ENCODE data around the gene DLGAP3. TPM values are rescaled to one million over a fixed set of nuclear protein-coding genes. Genes with fewer than 3 reads are reported as not detected.

DLGAP3 gene
- total RNA-seq, 4 donors from 2014 or later: 0.15 TPM; not detected in 3

DNA sequence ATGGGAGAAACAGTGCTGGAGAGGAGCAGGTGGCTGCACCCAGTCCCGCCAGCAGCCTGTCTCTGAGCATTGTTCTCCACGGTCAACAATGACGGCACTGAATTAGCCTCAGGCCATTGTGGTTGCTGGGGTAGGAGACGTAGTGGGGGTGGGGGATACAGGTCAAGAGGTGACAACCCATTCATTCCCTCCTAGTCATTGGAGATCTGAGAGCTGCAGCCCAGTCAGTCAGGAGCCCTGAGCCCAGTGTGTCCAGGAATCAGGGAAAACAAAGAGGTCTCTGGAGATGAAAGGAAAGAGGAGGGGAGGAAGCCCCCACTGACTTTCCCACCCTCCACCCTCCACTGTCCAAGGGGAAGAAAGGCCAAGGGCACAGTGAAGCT, 85.2 kb downstream of the DLGAP3 start:
- TF ChIP-seq, protein P1, sequence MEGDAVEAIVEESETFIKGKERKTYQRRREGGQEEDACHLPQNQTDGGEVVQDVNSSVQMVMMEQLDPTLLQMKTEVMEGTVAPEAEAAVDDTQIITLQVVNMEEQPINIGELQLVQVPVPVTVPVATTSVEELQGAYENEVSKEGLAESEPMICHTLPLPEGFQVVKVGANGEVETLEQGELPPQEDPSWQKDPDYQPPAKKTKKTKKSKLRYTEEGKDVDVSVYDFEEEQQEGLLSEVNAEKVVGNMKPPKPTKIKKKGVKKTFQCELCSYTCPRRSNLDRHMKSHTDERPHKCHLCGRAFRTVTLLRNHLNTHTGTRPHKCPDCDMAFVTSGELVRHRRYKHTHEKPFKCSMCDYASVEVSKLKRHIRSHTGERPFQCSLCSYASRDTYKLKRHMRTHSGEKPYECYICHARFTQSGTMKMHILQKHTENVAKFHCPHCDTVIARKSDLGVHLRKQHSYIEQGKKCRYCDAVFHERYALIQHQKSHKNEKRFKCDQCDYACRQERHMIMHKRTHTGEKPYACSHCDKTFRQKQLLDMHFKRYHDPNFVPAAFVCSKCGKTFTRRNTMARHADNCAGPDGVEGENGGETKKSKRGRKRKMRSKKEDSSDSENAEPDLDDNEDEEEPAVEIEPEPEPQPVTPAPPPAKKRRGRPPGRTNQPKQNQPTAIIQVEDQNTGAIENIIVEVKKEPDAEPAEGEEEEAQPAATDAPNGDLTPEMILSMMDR (IDR thresholded peaks at IDR 0.05 in 4 of 5, conservative IDR thresholded peaks at IDR 0.05 in 1 of 5): no peak
- TF ChIP-seq POLR2A (IDR thresholded peaks at IDR 0.05): no peak
- no peak overlapping the region for H3K4me3 ChIP-seq
- peaks cover 9 to 28% of the 10 kb centered on the region in 2 donors for H3K4me1 ChIP-seq
- in situ Hi-C loops (cut with MboI; ENCODE audit: low sequenced_read_pairs in 4 of 4) (no loop called here), intact Hi-C loops (cut with DNase I; ENCODE audit: low total_unique reads) (no loop called here)
- peak overlapping the region; percentile 40 to 73 (median 56) for H3K27ac ChIP-seq
- no peaks in the 10 kb centered on the region for H3K27me3 ChIP-seq
- DNase-seq (no peak), ATAC-seq (peak in 1 of 2 donors; percentile 10)
- H3K9me3 ChIP-seq: no peaks in the 10 kb centered on the region
- H3K36me3 ChIP-seq: no peaks in the 10 kb centered on the region

DNA sequence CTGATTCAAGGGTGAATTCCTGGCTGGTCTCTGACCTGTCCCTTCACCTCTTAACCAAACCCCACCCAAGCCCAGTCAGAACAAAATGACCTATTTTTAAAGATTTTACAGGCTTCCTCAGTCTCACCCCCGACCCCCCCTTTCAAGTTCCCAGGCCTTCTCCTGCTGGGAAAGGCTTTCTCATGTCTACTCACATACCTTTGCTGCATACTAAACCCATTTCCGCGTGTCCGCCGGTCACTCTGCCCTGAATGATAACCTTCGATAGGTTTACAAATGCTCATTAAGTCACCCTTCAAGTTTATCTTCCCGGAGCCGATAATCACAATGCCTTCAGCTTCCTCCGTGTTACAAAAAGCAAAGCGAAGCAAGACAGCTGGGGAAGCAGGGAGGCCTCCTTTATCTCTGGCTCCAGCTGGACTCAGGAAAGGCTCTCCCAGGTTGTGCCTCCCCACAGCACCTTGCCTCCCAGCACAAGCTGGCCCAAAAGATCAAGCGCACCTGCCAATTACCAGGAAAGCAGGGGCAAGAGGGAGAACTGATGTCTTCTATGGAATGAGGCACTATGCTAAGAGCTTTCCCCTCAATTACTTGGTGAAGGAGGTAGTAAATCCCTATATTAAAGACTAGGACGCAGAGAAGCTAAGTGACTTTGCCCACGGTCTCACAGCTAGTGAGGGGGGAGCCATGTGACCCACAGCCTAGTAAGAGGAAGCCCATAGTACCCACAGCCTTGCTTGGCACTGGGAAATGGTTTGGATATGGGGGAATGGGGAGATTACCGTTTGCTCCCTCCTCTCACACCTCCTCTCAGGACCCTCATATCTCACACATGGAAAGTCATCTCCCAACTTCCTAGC, 85.8 kb downstream of the DLGAP3 start:
- DNase-seq (no peak), ATAC-seq (peak in 1 of 2 donors; percentile 28)
- Histone ChIP-seq H3K36me3 (no peaks in the 10 kb centered on the region), H3K4me3 (no peak overlapping the region), H3K27ac (peak overlapping the region; percentile 40 to 73 (median 56)), H3K4me1 (peaks cover 9 to 28% of the 10 kb centered on the region in 2 donors), H3K9me3 (no peaks in the 10 kb centered on the region), H3K27me3 (no peaks in the 10 kb centered on the region)
- in situ Hi-C loops (cut with MboI; ENCODE audit: low sequenced_read_pairs in 4 of 4) (no loop called here), intact Hi-C loops (cut with DNase I; ENCODE audit: low total_unique reads) (no loop called here)
- TF ChIP-seq POLR2A (IDR thresholded peaks at IDR 0.05): no peak
- TF ChIP-seq, protein P1 (IDR thresholded peaks at IDR 0.05 in 4 of 5, conservative IDR thresholded peaks at IDR 0.05 in 1 of 5): no peak

DNA sequence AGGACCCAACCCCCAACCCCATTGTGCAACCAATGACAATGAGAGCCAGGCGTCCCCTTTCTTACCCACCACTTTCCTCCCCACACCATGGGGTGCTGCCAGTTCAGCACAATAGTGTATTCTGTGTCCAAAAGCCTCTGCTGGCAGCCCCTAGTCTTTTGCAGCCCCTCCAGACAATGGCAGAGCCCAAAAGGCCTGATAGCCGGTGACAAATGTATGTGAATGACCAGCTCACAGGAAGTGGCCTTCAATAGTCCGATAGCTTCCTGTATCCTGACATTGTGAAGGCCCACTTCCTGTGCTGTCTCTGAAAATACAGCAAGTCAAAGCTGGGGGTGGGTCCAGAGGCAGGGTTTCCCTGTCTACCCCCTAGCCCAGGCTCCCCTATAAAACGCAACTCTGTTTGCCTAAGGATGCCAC, 86.5 kb downstream of the DLGAP3 start:
- Histone ChIP-seq H3K27ac (peak overlapping the region; percentile 40 to 73 (median 56)), H3K27me3 (no peaks in the 10 kb centered on the region), H3K4me3 (no peak overlapping the region), H3K9me3 (no peaks in the 10 kb centered on the region), H3K36me3 (no peaks in the 10 kb centered on the region), H3K4me1 (peaks cover 15 to 31% of the 10 kb centered on the region in 2 donors)
- no peak for DNase-seq
- intact Hi-C loops (cut with DNase I; ENCODE audit: low total_unique reads): no loop called here
- TF ChIP-seq, protein P1 (IDR thresholded peaks at IDR 0.05 in 4 of 5, conservative IDR thresholded peaks at IDR 0.05 in 1 of 5): no peak
- no peak for TF ChIP-seq POLR2A (IDR thresholded peaks at IDR 0.05)
- peak in 1 of 2 donors; percentile 47 for ATAC-seq
- in situ Hi-C loops (cut with MboI; ENCODE audit: low sequenced_read_pairs in 4 of 4): no loop called here

DNA sequence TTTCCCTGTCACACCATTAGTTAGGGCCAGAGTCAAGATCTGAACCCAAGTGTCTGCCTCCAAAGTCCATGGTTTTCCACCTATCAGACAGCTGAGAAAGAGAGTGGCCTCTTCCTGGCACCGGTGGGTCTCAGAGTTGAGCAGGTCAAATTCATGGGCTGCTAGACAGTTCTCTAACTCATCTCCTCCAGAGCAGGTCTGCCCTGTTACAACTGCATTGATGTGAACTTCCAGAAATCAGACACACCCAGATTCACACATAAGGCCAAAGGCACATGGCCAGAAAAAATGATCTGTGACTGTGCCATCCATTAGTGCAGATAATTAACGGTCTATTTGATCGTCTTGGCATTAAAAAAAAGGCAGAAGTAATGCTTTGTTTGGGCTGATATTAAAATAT, 87.4 kb downstream of the DLGAP3 start:
- no peaks in the 10 kb centered on the region for H3K27me3 ChIP-seq
- no peaks in the 10 kb centered on the region for H3K9me3 ChIP-seq
- TF ChIP-seq POLR2A (IDR thresholded peaks at IDR 0.05): no peak
- TF ChIP-seq, protein P1 (IDR thresholded peaks at IDR 0.05 in 4 of 5, conservative IDR thresholded peaks at IDR 0.05 in 1 of 5): no peak
- peaks cover 13 to 34% of the 10 kb centered on the region in 2 donors for H3K4me1 ChIP-seq
- peak overlapping the region in 2 of 4 donors; percentile 56 to 73 for H3K27ac ChIP-seq
- in situ Hi-C loops (cut with MboI; ENCODE audit: low sequenced_read_pairs in 4 of 4) (no loop called here), intact Hi-C loops (cut with DNase I; ENCODE audit: low total_unique reads) (no loop called here)
- ATAC-seq (no peak), DNase-seq (no peak)
- no peaks in the 10 kb centered on the region for H3K36me3 ChIP-seq
- H3K4me3 ChIP-seq: no peak overlapping the region
